G401.6 (cell line): ENCODE measurements around the gene CDH23.
"Not testable (repeated sequence)": the region's sequence is repeated elsewhere in the genome, so short reads cannot be mapped to it uniquely, and the experiment has no call there.

Experiments used
- FAIRE-seq: peaks from 2 replicates; lab custom pipeline; 2012; peaks lifted over from hg19 to GRCh38; lab: Jason Lieb, UNC

CDH23 gene

GRCh38 chr10:71584902-71585563 lies 188.3 kb downstream of the CDH23 start:
- FAIRE-seq: no peak

GRCh38 chr10:71585564-71586290 lies 189.0 kb downstream of the CDH23 start:
- FAIRE-seq: no peak

GRCh38 chr10:71587941-71588573 lies 191.3 kb downstream of the CDH23 start:
- no peak for FAIRE-seq

- no peak for FAIRE-seq
These were observed 192.0 kb downstream of the CDH23 start for GRCh38 chr10:71588685-71589084.

GRCh38 chr10:71589617-71590551 lies 193.2 kb downstream of the CDH23 start:
- no peak for FAIRE-seq

- FAIRE-seq: no peak
These were observed 194.1 kb downstream of the CDH23 start for GRCh38 chr10:71590781-71591350.

GRCh38 chr10:71594934-71595571 lies 198.3 kb downstream of the CDH23 start:
- no peak for FAIRE-seq

GRCh38 chr10:71595649-71596048 lies 198.9 kb downstream of the CDH23 start:
- FAIRE-seq: no peak

GRCh38 chr10:71596127-71596526 lies 199.4 kb downstream of the CDH23 start:
- FAIRE-seq: no peak

- FAIRE-seq: no peak
These were observed 200.0 kb downstream of the CDH23 start for GRCh38 chr10:71596759-71597158.

- no peak for FAIRE-seq
These were observed 201.2 kb downstream of the CDH23 start for GRCh38 chr10:71597821-71598498.

- no peak for FAIRE-seq
These were observed 201.9 kb downstream of the CDH23 start for GRCh38 chr10:71598621-71599055.

GRCh38 chr10:71599518-71599917 lies 202.8 kb downstream of the CDH23 start:
- FAIRE-seq: no peak

- FAIRE-seq: not testable (repeated sequence)
These were observed 203.5 kb downstream of the CDH23 start for GRCh38 chr10:71600242-71600641.

GRCh38 chr10:71600849-71601248 lies 204.1 kb downstream of the CDH23 start:
- no peak for FAIRE-seq

GRCh38 chr10:71601273-71601672 lies 204.6 kb downstream of the CDH23 start:
- no peak for FAIRE-seq

GRCh38 chr10:71603150-71603549 lies 206.4 kb downstream of the CDH23 start:
- no peak for FAIRE-seq

GRCh38 chr10:71603754-71604153 lies 207.0 kb downstream of the CDH23 start:
- FAIRE-seq: no peak

GRCh38 chr10:71604324-71605018 lies 207.8 kb downstream of the CDH23 start:
- no peak for FAIRE-seq

GRCh38 chr10:71605263-71605962 lies 208.7 kb downstream of the CDH23 start:
- FAIRE-seq: no peak
